K562 (cell line): Measurements from ENCODE around the gene CDC14A. TPM values are rescaled to one million over a fixed set of nuclear protein-coding genes. Genes with fewer than 3 reads are reported as not detected.

Experiments
- CTCF ChIP-seq, 3 experiments: IDR thresholded peaks in 2 of 3; conservative IDR thresholded peaks in 1 of 3; 2 replicates each; pipeline ENCODE4 v1.5.1; 2011 to 2012; ENCODE audit warnings: low read length in 3 of 3, mild to moderate bottlenecking in 3 of 3, control low read depth in 2 of 3, improper control_type of control experiment in 1 of 3, inconsistent platforms in 1 of 3, low read depth in 1 of 3, mixed read lengths in 1 of 3, moderate library complexity in 1 of 3; ENCODE audit not compliant: insufficient read depth in 2 of 3
- DDX20 ChIP-seq: fragments of 450-650 bp; IDR thresholded peaks from 2 replicates; pipeline ENCODE4 v1.6.1; 2016; ENCODE audit warnings: missing genetic modification characterization, low read depth, mild to moderate bottlenecking, missing compliant biosample characterization, moderate library complexity
- ETS1 ChIP-seq: conservative IDR thresholded peaks from 2 replicates; pipeline ENCODE4 v1.6.1; 2011; ENCODE audit warnings: low read depth, mild to moderate bottlenecking, low read length; ENCODE audit not compliant: control insufficient read depth
- ETV1 ChIP-seq: fragments of 450-650 bp; conservative IDR thresholded peaks from 2 replicates; pipeline ENCODE4 v1.6.1; 2016; ENCODE audit warnings: missing genetic modification characterization, control low read depth, low read depth, missing compliant biosample characterization
- HNRNPL ChIP-seq: fragments of 200-400 bp; formaldehyde crosslinking; IDR thresholded peaks from 2 replicates; pipeline ENCODE4 v1.6.1; 2017; ENCODE audit warnings: low read depth, mild to moderate bottlenecking, low read length
- KDM1A ChIP-seq, 2 experiments: fragments of 450-650 bp; IDR thresholded peaks; 2 replicates each; pipeline ENCODE4 v1.6.1; 2016; ENCODE audit warnings: mild to moderate bottlenecking in 2 of 2
- POLR2G ChIP-seq: fragments of 200-400 bp; formaldehyde crosslinking; IDR thresholded peaks from 2 replicates; pipeline ENCODE4 v1.6.1; 2017; ENCODE audit warnings: low read depth, mild to moderate bottlenecking, antibody characterized with exemption, low read length, moderate library complexity
- PTRF ChIP-seq: fragments of 450-650 bp; IDR thresholded peaks from 2 replicates; pipeline ENCODE4 v1.6.1; 2016; ENCODE audit warnings: mild to moderate bottlenecking, missing genetic modification characterization, missing compliant biosample characterization
- RBFOX2 ChIP-seq: fragments of 200-400 bp; formaldehyde crosslinking; IDR thresholded peaks from 2 replicates; pipeline ENCODE4 v1.6.1; 2017; ENCODE audit warnings: low read depth, mild to moderate bottlenecking, low read length, moderate library complexity
- STAT6 ChIP-seq: sonication (generic); formaldehyde crosslinking; IDR thresholded peaks from 2 replicates; pipeline ENCODE4 v1.8.1; 2023; ENCODE audit warnings: mild to moderate bottlenecking, missing genetic modification reagents
- UBTF ChIP-seq, 2 experiments: IDR thresholded peaks; 2 replicates each; pipeline ENCODE4 v1.6.1; 2012; ENCODE audit warnings: improper control_type of control experiment in 2 of 2, low read depth in 2 of 2, low read length in 2 of 2, borderline replicate concordance in 1 of 2
- ZBED1 ChIP-seq: IDR thresholded peaks from 2 replicates; pipeline ENCODE4 v1.6.1; 2014
- ZFP91 ChIP-seq: sonication (generic); formaldehyde crosslinking; IDR thresholded peaks from 2 replicates; pipeline ENCODE4 v1.8.0; 2022; ENCODE audit warnings: mild to moderate bottlenecking, missing genetic modification reagents
- ZFX ChIP-seq: sonication (generic); formaldehyde crosslinking; IDR thresholded peaks from 2 replicates; pipeline ENCODE4 v1.8.0; 2022; ENCODE audit warnings: mild to moderate bottlenecking, missing genetic modification reagents, moderate library complexity
- ZNF316 ChIP-seq: fragments of 450-650 bp; IDR thresholded peaks from 2 replicates; pipeline ENCODE4 v1.6.1; 2016
- ZNF589 ChIP-seq: fragments of 200-800 bp; sonication (Bioruptor generic); IDR thresholded peaks from 2 replicates; pipeline ENCODE4 v1.6.1; 2016; ENCODE audit warnings: low read depth, missing genetic modification characterization, missing compliant biosample characterization
- polyA plus RNA-seq, 8 experiments: library from polyadenylated mRNA; depleted of rRNA in 4 of 8; stranded (reverse) in 5 of 8; unstranded in 3 of 8; fragments of >200 nt; fragmentation: Nextera tagmentation in 2 of 8; fragmentation: Illumina TruSeq in 1 of 8; extraction: Ambion mirVana in 2 of 8; extraction: Trizol in 1 of 8; gene quantifications; 2 replicates each; pipeline versions ENCODE4 v1.2.1 to v1.2.3, GENCODE V29; 2011 to 2014; ENCODE audit warnings: inconsistent platforms in 1 of 8, missing spikeins in 1 of 8
- total RNA-seq, 7 experiments: library from RNA; depleted of rRNA in 6 of 7; stranded (reverse); fragments of >200 nt in 6 of 7; fragmentation: Illumina TruSeq in 2 of 7; extraction: Trizol in 2 of 7; gene quantifications; 2 replicates each; pipeline versions ENCODE4 v1.2.1 to v1.2.3, GENCODE V29; 2011 to 2021; ENCODE audit warnings: low replicate concordance in 1 of 7

The CDC14A gene
- total and polyA plus RNA-seq, 9 of the 15 experiments (the other 6 are each of a cell fraction or from before 2014, with no cell fraction given), result 17.0 to 74.3 (median 33.4) TPM

- TF ChIP-seq STAT6 (CRISPR knock-in tag) (no peak), RBFOX2 (peak; percentile 73), KDM1A (IDR thresholded peaks at IDR 0.05) (0 out of 4 replicates have a peak, but pooled peaks of 1 of the 2 experiments have one; percentile 2), HNRNPL (peak; percentile 62; the same call in 1 of the 2 replicates), PTRF (tag) (no peak), POLR2G (peak; percentile 86), ZNF316 (no peak), ETS1 (peak; percentile 79), DDX20 (no peak), ZFP91 (CRISPR knock-in tag) (peak; percentile 95), ZBED1 (0 out of 2 replicates have a peak, but pooled peaks have one; percentile 11), ZNF589 (no peak), CTCF (IDR thresholded peaks at IDR 0.05 in 2 of 3, conservative IDR thresholded peaks at IDR 0.05 in 1 of 3; ENCODE audit: insufficient read depth in 2 of 3, low read depth in 1 of 3, low read length in 3 of 3) (0 out of 6 replicates have a peak, but pooled peaks of 1 of the 3 experiments have one; percentile 1), ZFX (CRISPR knock-in tag) (no peak; the same call in 1 of the 2 replicates), UBTF (IDR thresholded peaks at IDR 0.05; ENCODE audit: borderline replicate concordance in 1 of 2, low read depth in 2 of 2, low read length in 2 of 2) (peak in 1 of 2 experiments; percentile 38; a peak in 1 of 4 replicates), ETV1 (no peak)
Observed at GRCh38 chr1:100352267-100353070, at the start of gene CDC14A (continued).
